Measurements from ENCODE around the gene TRAF3IP3.
A peak's percentile ranks its signal among the peaks of the same experiment; 100 is the strongest.

Gene TRAF3IP3

DNA sequence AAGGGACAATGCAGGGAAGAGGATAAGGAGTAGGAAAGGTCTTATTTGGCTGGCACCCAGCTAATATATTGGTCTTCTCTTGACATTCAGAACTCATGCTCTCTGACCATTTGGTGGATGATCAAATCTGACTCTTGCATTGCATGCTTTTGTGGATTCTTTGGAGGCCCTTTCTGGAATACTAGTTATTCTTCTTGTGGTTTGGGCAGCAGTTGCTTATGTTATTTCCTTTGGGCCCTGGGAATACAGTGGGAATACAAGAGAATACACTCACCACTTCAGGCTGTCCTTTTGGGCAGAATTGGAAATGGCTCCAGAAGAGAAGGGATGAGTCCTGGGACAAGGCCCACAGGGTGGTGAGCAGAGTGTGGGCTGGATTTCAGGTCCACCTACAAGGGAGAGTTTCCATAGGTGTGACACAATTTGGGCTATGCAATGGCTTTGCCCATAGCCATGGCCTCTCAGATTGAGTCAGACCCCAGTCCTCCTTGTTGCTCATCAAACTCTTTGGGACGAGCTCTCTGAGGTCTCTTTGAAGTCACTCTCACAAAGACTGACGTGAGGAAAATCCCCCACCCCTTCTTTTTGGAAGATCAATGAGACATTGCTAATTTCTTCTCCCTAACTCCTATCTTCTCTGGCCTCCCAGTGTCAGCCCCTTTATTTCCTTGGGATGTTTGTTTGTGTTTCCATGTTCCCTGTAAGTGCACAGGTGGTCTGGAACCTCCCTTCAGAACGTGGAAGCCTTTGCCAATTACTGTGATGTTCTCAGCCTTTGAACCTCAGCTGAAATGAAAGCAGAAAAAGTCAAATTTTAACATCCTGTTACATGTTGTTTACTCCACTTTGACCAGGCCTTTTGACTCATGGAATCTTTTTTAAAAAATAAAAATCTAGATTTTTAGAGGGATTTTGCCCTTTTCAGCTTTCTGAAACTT is 31.8 kb upstream of the TRAF3IP3 start:
- in situ Hi-C loops (cut with MboI; ENCODE audit: low sequenced_read_pairs, unreplicated experiment), result no loop called here
- TF ChIP-seq, protein P1, sequence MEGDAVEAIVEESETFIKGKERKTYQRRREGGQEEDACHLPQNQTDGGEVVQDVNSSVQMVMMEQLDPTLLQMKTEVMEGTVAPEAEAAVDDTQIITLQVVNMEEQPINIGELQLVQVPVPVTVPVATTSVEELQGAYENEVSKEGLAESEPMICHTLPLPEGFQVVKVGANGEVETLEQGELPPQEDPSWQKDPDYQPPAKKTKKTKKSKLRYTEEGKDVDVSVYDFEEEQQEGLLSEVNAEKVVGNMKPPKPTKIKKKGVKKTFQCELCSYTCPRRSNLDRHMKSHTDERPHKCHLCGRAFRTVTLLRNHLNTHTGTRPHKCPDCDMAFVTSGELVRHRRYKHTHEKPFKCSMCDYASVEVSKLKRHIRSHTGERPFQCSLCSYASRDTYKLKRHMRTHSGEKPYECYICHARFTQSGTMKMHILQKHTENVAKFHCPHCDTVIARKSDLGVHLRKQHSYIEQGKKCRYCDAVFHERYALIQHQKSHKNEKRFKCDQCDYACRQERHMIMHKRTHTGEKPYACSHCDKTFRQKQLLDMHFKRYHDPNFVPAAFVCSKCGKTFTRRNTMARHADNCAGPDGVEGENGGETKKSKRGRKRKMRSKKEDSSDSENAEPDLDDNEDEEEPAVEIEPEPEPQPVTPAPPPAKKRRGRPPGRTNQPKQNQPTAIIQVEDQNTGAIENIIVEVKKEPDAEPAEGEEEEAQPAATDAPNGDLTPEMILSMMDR (IDR thresholded peaks at IDR 0.05; ENCODE audit: borderline replicate concordance, control extremely low read depth, extremely low read depth, insufficient read depth, missing control alignments), result no peak
- DNase-seq (ENCODE audit: low spot score), result peak; percentile 30

DNA sequence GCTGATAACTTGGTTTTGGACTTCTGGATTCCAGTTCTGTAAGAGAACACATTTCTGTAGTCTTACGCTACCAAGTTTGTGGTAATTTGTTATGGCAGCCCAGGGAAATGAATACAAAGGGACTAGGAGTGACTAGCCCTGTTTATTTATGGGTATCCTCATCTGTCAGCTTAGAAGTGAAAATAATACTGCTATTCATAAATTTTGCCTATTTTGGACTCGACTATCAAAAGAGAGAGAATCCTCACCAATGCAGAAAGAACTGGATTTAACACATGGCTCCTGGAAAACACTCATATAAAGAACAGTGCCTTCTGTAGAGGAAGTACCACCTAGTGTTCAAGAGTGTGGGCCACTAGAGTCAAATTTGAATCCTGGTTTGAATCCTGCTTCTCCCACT is 28.6 kb upstream of the TRAF3IP3 start:
- in situ Hi-C loops (cut with MboI; ENCODE audit: low sequenced_read_pairs, unreplicated experiment), result no loop called here
- DNase-seq (ENCODE audit: low spot score), result no peak
- TF ChIP-seq, protein P1 (IDR thresholded peaks at IDR 0.05; ENCODE audit: borderline replicate concordance, control extremely low read depth, extremely low read depth, insufficient read depth, missing control alignments), result no peak

DNA sequence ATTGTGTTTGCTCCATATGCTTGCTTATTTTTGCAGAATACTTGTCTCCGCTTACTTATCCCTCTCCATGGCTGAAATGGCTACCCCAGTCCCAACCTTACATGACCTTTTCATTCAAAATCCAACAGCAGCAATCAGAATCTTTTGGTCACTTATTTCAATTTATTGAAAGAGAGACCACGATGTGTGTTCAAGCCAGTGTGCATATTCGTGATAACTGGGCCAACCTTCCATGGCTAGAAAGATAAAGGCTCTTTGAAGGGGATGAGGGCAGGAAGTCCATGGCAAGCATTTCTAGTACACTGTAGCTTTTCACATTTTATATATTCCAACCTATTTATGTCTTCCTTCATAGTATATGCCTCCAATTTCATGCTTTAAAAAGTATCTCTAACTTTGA is 28.1 kb upstream of the TRAF3IP3 start:
- in situ Hi-C loops (cut with MboI; ENCODE audit: low sequenced_read_pairs, unreplicated experiment), result no loop called here
- DNase-seq (ENCODE audit: low spot score), result no peak
- TF ChIP-seq, protein P1 (IDR thresholded peaks at IDR 0.05; ENCODE audit: borderline replicate concordance, control extremely low read depth, extremely low read depth, insufficient read depth, missing control alignments), result no peak

DNA sequence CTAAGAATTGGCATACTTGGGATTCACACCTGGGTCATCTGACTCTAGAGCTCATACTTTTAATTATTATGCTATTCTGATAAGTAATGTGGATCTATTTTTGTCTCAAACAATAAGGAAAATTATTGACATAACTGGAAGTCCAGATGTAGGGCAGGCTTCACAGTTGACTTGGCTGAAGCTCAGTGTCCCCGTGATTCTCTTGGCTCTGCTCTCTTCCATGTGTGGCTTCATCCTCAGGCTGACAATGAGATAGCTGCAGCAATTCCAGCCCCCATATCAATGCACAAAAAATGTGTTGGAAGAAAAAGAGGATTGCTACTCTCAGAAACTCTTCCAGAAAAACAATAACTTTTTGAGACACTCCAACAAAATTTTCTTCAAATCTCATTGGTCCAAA is 27.4 kb upstream of the TRAF3IP3 start:
- in situ Hi-C loops (cut with MboI; ENCODE audit: low sequenced_read_pairs, unreplicated experiment), result no loop called here
- TF ChIP-seq, protein P1 (IDR thresholded peaks at IDR 0.05; ENCODE audit: borderline replicate concordance, control extremely low read depth, extremely low read depth, insufficient read depth, missing control alignments), result no peak
- DNase-seq (ENCODE audit: low spot score), result no peak

DNA sequence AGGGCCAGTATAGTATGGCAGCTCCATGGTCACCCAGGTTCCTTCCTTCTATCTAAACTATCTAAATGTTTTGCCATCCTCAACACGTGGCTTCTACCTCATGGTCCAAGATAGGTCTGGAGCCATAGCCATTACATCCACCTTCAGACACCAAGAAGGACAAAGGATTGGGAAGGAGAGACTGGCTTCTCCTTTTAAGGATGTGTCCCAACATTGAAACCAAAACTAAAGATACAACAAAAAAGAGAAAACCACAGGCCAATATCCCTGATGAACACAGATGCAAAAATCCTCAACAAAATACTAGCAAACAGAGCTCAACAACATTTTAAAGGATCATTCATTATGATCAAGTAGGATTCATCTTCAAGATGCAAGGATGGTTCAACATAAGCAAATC is 26.4 kb upstream of the TRAF3IP3 start:
- no peak for DNase-seq (ENCODE audit: low spot score)
- in situ Hi-C loops (cut with MboI; ENCODE audit: low sequenced_read_pairs, unreplicated experiment), result no loop called here
- TF ChIP-seq, protein P1 (IDR thresholded peaks at IDR 0.05; ENCODE audit: borderline replicate concordance, control extremely low read depth, extremely low read depth, insufficient read depth, missing control alignments), result no peak

DNA sequence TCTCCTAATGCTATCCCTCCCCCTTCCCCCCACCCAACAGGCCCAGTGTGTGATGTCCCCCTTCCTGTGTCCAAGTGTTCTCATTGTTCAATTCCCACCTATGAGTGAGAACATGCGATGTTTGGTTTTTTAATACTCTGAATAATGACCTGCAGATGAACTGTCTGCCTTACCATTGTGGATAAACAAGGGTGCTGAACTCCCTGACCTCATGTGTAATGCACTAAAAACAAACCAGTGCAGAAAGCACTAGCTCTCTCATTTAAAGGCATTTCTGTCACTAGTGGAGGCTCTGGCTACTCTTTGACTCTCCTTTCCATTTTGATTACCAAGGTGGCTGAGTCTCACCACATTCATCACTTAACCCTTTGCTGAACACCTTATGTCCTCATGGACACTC is 23.1 kb upstream of the TRAF3IP3 start:
- TF ChIP-seq, protein P1 (IDR thresholded peaks at IDR 0.05; ENCODE audit: borderline replicate concordance, control extremely low read depth, extremely low read depth, insufficient read depth, missing control alignments), result no peak
- DNase-seq (ENCODE audit: low spot score), result no peak
- in situ Hi-C loops (cut with MboI; ENCODE audit: low sequenced_read_pairs, unreplicated experiment), result no loop called here

Measured in GM13976 (cell line).